Panc1 (cell line): ENCODE data around the gene NRK.

Experiments used
- POLR2AphosphoS5 ChIP-seq: IDR thresholded peaks from 2 replicates; pipeline ENCODE4 v1.6.1; 2012; ENCODE audit warnings: mild to moderate bottlenecking, low read depth, low read length, moderate library complexity
- REST ChIP-seq, 2 experiments: IDR thresholded peaks; 2 replicates each; pipeline ENCODE4 v1.6.1; 2011 to 2012; ENCODE audit warnings: low read depth in 2 of 2, control low read depth in 1 of 2, low read length in 1 of 2, mild to moderate bottlenecking in 1 of 2, moderate library complexity in 1 of 2; ENCODE audit not compliant: insufficient read depth in 1 of 2
- SIN3A ChIP-seq: IDR thresholded peaks from 2 replicates; pipeline ENCODE4 v1.6.1; 2012; ENCODE audit warnings: low read depth, mild to moderate bottlenecking, low read length, moderate library complexity, borderline replicate concordance; ENCODE audit not compliant: insufficient read depth
- TCF7L2 ChIP-seq: IDR thresholded peaks from 2 replicates; pipeline ENCODE4 v1.6.1; 2011; ENCODE audit warnings: mild to moderate bottlenecking, low read depth, low read length, inconsistent platforms
- TF ChIP-seq, protein P1 (sequence below): fragments of 450-650 bp; IDR thresholded peaks from 2 replicates; pipeline ENCODE4 v1.5.1; 2017; ENCODE audit warnings: mild to moderate bottlenecking

GRCh38 chrX:105909576-105909975 lies 87.2 kb downstream of the NRK start:
- no peak for TF ChIP-seq REST (IDR thresholded peaks at IDR 0.05; ENCODE audit: insufficient read depth in 1 of 2, low read depth in 2 of 2, low read length in 1 of 2)
- TF ChIP-seq, protein P1, sequence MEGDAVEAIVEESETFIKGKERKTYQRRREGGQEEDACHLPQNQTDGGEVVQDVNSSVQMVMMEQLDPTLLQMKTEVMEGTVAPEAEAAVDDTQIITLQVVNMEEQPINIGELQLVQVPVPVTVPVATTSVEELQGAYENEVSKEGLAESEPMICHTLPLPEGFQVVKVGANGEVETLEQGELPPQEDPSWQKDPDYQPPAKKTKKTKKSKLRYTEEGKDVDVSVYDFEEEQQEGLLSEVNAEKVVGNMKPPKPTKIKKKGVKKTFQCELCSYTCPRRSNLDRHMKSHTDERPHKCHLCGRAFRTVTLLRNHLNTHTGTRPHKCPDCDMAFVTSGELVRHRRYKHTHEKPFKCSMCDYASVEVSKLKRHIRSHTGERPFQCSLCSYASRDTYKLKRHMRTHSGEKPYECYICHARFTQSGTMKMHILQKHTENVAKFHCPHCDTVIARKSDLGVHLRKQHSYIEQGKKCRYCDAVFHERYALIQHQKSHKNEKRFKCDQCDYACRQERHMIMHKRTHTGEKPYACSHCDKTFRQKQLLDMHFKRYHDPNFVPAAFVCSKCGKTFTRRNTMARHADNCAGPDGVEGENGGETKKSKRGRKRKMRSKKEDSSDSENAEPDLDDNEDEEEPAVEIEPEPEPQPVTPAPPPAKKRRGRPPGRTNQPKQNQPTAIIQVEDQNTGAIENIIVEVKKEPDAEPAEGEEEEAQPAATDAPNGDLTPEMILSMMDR: no peak
- no peak for TF ChIP-seq POLR2AphosphoS5
- no peak for TF ChIP-seq SIN3A
- TF ChIP-seq TCF7L2: no peak
